Suprapubic skin (tissue), 4 donors: ENCODE data around the gene FOXN3. TPM values are rescaled to one million over a fixed set of nuclear protein-coding genes. Genes with fewer than 3 reads are reported as not detected.

Source experiments
- DNase-seq, 2 donors: peaks; one replicate each; pipeline ENCODE4 v3.0.0-alpha.2; 2019; ENCODE audit warnings: low spot score in 2 of 2
- H3K27ac ChIP-seq: fragments of 200-600 bp; sonication (generic); one replicate; pipeline ENCODE4 v1.5.1; 2019
- H3K27me3 ChIP-seq: fragments of 200-600 bp; sonication (generic); one replicate; pipeline ENCODE4 v1.5.1; 2019
- H3K36me3 ChIP-seq: fragments of 200-600 bp; sonication (generic); one replicate; pipeline ENCODE4 v1.5.1; 2019
- H3K4me1 ChIP-seq: fragments of 200-600 bp; sonication (generic); one replicate; pipeline ENCODE4 v1.5.1; 2019
- H3K4me3 ChIP-seq: fragments of 200-600 bp; sonication (generic); one replicate; pipeline ENCODE4 v1.5.1; 2019; ENCODE audit warnings: mild to moderate bottlenecking
- H3K9me3 ChIP-seq: fragments of 200-600 bp; sonication (generic); one replicate; pipeline ENCODE4 v1.5.1; 2019
- CTCF ChIP-seq, 2 donors: fragments of 200-600 bp in 1 of 2; fragments of 450-650 bp in 1 of 2; sonication (generic) in 1 of 2; IDR thresholded peaks; one replicate each; pipeline ENCODE4 v1.5.1; 2016 to 2019; ENCODE audit warnings: antibody characterized with exemption in 2 of 2, mild to moderate bottlenecking in 1 of 2, moderate library complexity in 1 of 2
- EP300 ChIP-seq: sonication (generic); formaldehyde crosslinking; IDR thresholded peaks from one replicate; pipeline ENCODE4 v1.6.1; 2017; ENCODE audit warnings: antibody characterized with exemption
- POLR2A ChIP-seq, 2 donors: fragments of 450-650 bp; IDR thresholded peaks; one replicate each; pipeline ENCODE4 v1.6.1; 2017; ENCODE audit warnings: antibody characterized with exemption in 2 of 2, mild to moderate bottlenecking in 2 of 2, moderate library complexity in 2 of 2
- POLR2AphosphoS5 ChIP-seq, 3 donors: sonication (generic); formaldehyde crosslinking; IDR thresholded peaks; one replicate each; pipeline ENCODE4 v1.6.1; 2017; ENCODE audit warnings: antibody characterized with exemption in 3 of 3
- WGBS: methylation state at CpG from one replicate; pipeline ENCODE4 v1.1.5; 2018; 5-methylcytosine and 5-hydroxymethylcytosine counted together
- total RNA-seq, 4 donors: library from RNA; depleted of rRNA; stranded (reverse); fragments of >200 nt; gene quantifications; one replicate each; pipeline ENCODE4 v1.1.0, GENCODE V29; 2016

Gene FOXN3
- total RNA-seq, 4 donors from 2014 or later, result 117 to 272 (median 172) TPM

- Histone ChIP-seq H3K4me1 (peaks cover 25% of the 10 kb centered on the region), H3K27ac (peak overlapping the region; percentile 21), H3K36me3 (peaks cover 4% of the 10 kb centered on the region), H3K9me3 (no peaks in the 10 kb centered on the region), H3K27me3 (no peaks in the 10 kb centered on the region), H3K4me3 (no peak overlapping the region)
- DNase-seq, result no peak
- TF ChIP-seq POLR2AphosphoS5 (IDR thresholded peaks at IDR 0.05) (no peak), CTCF (IDR thresholded peaks at IDR 0.05) (no peak), POLR2A (IDR thresholded peaks at IDR 0.05) (no peak), EP300 (no peak)
- 83% methylated on average over 8 of the region's 8 CpGs for WGBS
These were observed 189.6 kb downstream of the FOXN3 start for GRCh38 chr14:89227496-89227836.

- H3K27me3 ChIP-seq, result no peaks in the 10 kb centered on the region
- no peak overlapping the region for H3K4me3 ChIP-seq
- H3K9me3 ChIP-seq, result no peaks in the 10 kb centered on the region
- no peak for TF ChIP-seq CTCF (IDR thresholded peaks at IDR 0.05)
- no peak for TF ChIP-seq EP300
- no peak for TF ChIP-seq POLR2AphosphoS5 (IDR thresholded peaks at IDR 0.05)
- TF ChIP-seq POLR2A (IDR thresholded peaks at IDR 0.05), result no peak
- H3K36me3 ChIP-seq, result peaks cover 4% of the 10 kb centered on the region
- no peak for DNase-seq
- H3K27ac ChIP-seq, result peak overlapping the region; percentile 21
- 56% methylated on average over 8 of the region's 8 CpGs for WGBS
- H3K4me1 ChIP-seq, result peaks cover 26% of the 10 kb centered on the region
These were observed 190.1 kb downstream of the FOXN3 start for GRCh38 chr14:89226801-89227495.

- WGBS, result 74% methylated on average over 4 of the region's 4 CpGs
- no peak overlapping the region for H3K27ac ChIP-seq
- DNase-seq, result no peak
These were observed 191.4 kb downstream of the FOXN3 start for GRCh38 chr14:89225607-89226006.

DNA sequence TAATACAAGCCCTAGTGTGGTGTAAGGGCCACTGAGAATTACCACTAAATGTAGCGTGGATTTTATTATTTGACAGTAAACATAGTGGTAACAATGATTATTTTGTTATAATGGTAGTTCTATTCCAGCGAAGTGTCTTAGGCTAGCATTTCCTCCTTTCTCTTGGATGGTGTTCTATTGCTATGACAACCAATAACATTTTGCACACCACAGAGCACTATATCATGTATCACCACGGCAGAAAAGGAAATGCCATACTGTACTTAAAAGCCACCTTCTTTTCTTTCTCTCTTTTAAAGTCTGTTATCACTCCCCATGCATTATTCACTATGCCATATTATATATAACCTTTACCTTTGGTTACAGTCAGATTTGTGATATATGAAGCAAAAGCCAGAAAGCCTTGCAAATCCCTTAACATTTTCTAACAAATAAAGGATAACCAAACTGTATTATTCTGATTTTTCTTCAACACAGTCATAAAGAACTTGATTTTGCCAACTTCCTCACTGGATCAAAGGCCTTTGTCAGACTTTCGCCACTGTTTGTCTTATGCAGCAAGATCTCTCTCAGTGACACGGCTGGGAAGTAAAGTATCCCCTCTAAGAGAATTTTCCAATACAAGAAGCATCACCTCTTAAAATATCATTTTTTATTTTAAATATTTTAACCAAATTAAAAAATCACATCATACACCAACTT, 195.8 kb downstream of the FOXN3 start:
- Histone ChIP-seq H3K4me3 (no peak overlapping the region), H3K27ac (no peak overlapping the region), H3K27me3 (no peaks in the 10 kb centered on the region), H3K36me3 (peaks cover 9% of the 10 kb centered on the region), H3K9me3 (no peaks in the 10 kb centered on the region), H3K4me1 (peaks cover 22% of the 10 kb centered on the region)
- DNase-seq, result no peak
- no peak for TF ChIP-seq EP300
- TF ChIP-seq CTCF (IDR thresholded peaks at IDR 0.05), result no peak
- TF ChIP-seq POLR2A (IDR thresholded peaks at IDR 0.05), result no peak
- TF ChIP-seq POLR2AphosphoS5 (IDR thresholded peaks at IDR 0.05), result no peak
- WGBS, result 35% methylated on average over 5 of the region's 5 CpGs

More at GRCh38 chr14:89225607-89226006, 191.4 kb downstream of the FOXN3 start:
- peaks cover 4% of the 10 kb centered on the region for H3K36me3 ChIP-seq
- no peaks in the 10 kb centered on the region for H3K27me3 ChIP-seq
- no peak for TF ChIP-seq POLR2AphosphoS5 (IDR thresholded peaks at IDR 0.05)
- no peak for TF ChIP-seq CTCF (IDR thresholded peaks at IDR 0.05)
- TF ChIP-seq EP300, result no peak
- no peak for TF ChIP-seq POLR2A (IDR thresholded peaks at IDR 0.05)
- H3K4me1 ChIP-seq, result peaks cover 39% of the 10 kb centered on the region
- no peaks in the 10 kb centered on the region for H3K9me3 ChIP-seq
- no peak overlapping the region for H3K4me3 ChIP-seq

DNA sequence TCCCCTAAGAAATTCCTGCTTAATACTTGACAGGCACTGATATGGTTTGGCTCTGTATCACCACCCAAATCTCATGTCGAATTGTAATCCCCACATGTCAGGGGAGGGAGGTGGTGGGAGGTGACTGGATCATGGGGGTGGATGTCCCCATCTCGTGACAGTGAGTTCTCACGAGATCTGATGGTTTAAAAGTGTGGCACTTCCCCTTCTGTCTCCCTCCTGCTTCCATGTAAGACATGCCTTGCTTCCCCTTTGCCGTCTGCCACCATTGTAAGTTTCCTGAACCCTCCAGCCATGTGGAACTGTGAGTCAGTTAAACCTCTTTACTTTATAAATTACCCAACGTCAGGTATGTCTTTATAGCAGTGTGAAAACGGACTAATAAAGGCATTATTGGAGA, 198.0 kb downstream of the FOXN3 start:
- Histone ChIP-seq H3K27ac (no peak overlapping the region), H3K9me3 (no peaks in the 10 kb centered on the region), H3K4me3 (no peak overlapping the region), H3K4me1 (peaks cover 42% of the 10 kb centered on the region), H3K36me3 (peaks cover 9% of the 10 kb centered on the region), H3K27me3 (no peaks in the 10 kb centered on the region)
- DNase-seq, result no peak
- WGBS, result 91% methylated on average over 6 of the region's 6 CpGs
- TF ChIP-seq POLR2A (IDR thresholded peaks at IDR 0.05) (no peak), CTCF (IDR thresholded peaks at IDR 0.05) (no peak), EP300 (no peak), POLR2AphosphoS5 (IDR thresholded peaks at IDR 0.05) (no peak)
